H1 (cell line): ENCODE data around the gene HOXD11. TPM values are rescaled to one million over a fixed set of nuclear protein-coding genes. Genes with fewer than 3 reads are reported as not detected.

Experiments used
- CTCF ChIA-PET: fragments of 300-600 bp; sonication (Branson Sonifier 250); formaldehyde crosslinking; loops from one replicate; lab custom pipeline; 2021; ENCODE audit not compliant: partially characterized antibody; lab: Charles Lee
- POLR2A ChIA-PET: fragments of 300-600 bp; sonication (Branson Sonifier 250); formaldehyde crosslinking; loops from one replicate; lab custom pipeline; 2021; ENCODE audit warnings: inconsistent platforms; ENCODE audit not compliant: partially characterized antibody; lab: Charles Lee
- DNase-seq, 2 experiments: peaks; one replicate each; pipeline versions ENCODE4 v3.0.0 to v3.0.0-alpha.2; 2010 to 2022; ENCODE audit warnings: low spot score in 2 of 2, low read depth in 1 of 2, mixed read lengths in 1 of 2
- FAIRE-seq: peaks from 2 replicates; lab custom pipeline; 2011; peaks lifted over from hg19 to GRCh38; lab: Jason Lieb, UNC
- H2AFZ ChIP-seq: 2 replicates; pipeline ENCODE4 v1.8.1; 2012; ENCODE audit warnings: low read length, inconsistent platforms
- H2AK5ac ChIP-seq: 2 replicates; pipeline ENCODE4 v1.6.1; 2013; ENCODE audit warnings: low read depth, low read length
- H2BK120ac ChIP-seq: replicated peaks from 2 replicates; pipeline ENCODE3; 2013; ENCODE audit warnings: low read depth, low read length, inconsistent platforms
- H2BK12ac ChIP-seq: 2 replicates; pipeline ENCODE4 v1.6.1; 2013; ENCODE audit warnings: low read depth, low read length
- H2BK15ac ChIP-seq: 2 replicates; pipeline ENCODE4 v1.6.1; 2013; ENCODE audit warnings: low read length
- H2BK20ac ChIP-seq: 2 replicates; pipeline ENCODE4 v1.6.1; 2013; ENCODE audit warnings: low read length
- H2BK5ac ChIP-seq: 2 replicates; pipeline ENCODE4 v1.6.1; 2013; ENCODE audit warnings: low read depth, low read length
- H3K14ac ChIP-seq: 2 replicates; pipeline ENCODE4 v1.6.1; 2013; ENCODE audit warnings: inconsistent platforms; ENCODE audit not compliant: insufficient read length
- H3K18ac ChIP-seq: 2 replicates; pipeline ENCODE4 v1.6.1; 2013; ENCODE audit warnings: low read length; ENCODE audit errors: extremely low read depth
- H3K23ac ChIP-seq: 2 replicates; pipeline ENCODE4 v1.6.1; 2013; ENCODE audit warnings: inconsistent platforms; ENCODE audit not compliant: insufficient read length
- H3K23me2 ChIP-seq: 2 replicates; pipeline ENCODE4 v1.6.1; 2013; ENCODE audit warnings: low read depth, low read length
- H3K27ac ChIP-seq: 2 replicates; pipeline ENCODE4 v1.6.1; 2011; ENCODE audit warnings: low read depth, low read length, inconsistent platforms
- H3K27me3 ChIP-seq, 4 experiments: replicated peaks in 1 of 4; 1 replicate in 1 of 4; 2 replicates in 3 of 4; pipeline versions ENCODE4 v1.6.1 to v1.8.1; 2011 to 2013; ENCODE audit warnings: low read length in 3 of 4, mild to moderate bottlenecking in 3 of 4, inconsistent platforms in 2 of 4, mixed read lengths in 2 of 4, moderate library complexity in 1 of 4; ENCODE audit not compliant: control insufficient read depth in 3 of 4, insufficient read depth in 3 of 4; ENCODE audit errors: extremely low read depth in 1 of 4
- H3K36me3 ChIP-seq, 4 experiments: 2 replicates each; pipeline versions ENCODE4 v1.6.1 to v1.8.1; 2011 to 2013; ENCODE audit warnings: mild to moderate bottlenecking in 4 of 4, low read length in 3 of 4, moderate library complexity in 2 of 4, control low read depth in 1 of 4, inconsistent platforms in 1 of 4; ENCODE audit not compliant: insufficient read depth in 4 of 4, control insufficient read depth in 2 of 4
- H3K4ac ChIP-seq: replicated peaks from 2 replicates; pipeline ENCODE3; 2013; ENCODE audit warnings: low read length, low read depth, mixed read lengths, inconsistent platforms; ENCODE audit not compliant: insufficient read length
- H3K4me1 ChIP-seq, 4 experiments: replicated peaks in 1 of 4; 1 replicate in 1 of 4; 2 replicates in 3 of 4; pipeline versions ENCODE4 v1.6.1 to v1.8.1; 2011 to 2013; ENCODE audit warnings: low read length in 3 of 4, inconsistent platforms in 2 of 4, mixed read lengths in 1 of 4; ENCODE audit not compliant: insufficient read depth in 4 of 4, control insufficient read depth in 3 of 4
- H3K4me2 ChIP-seq, 2 experiments: 2 replicates each; pipeline versions ENCODE4 v1.6.1 to v1.8.1; 2011 to 2013; ENCODE audit warnings: low read depth in 2 of 2, low read length in 2 of 2, control low read depth in 1 of 2, inconsistent platforms in 1 of 2, mild to moderate bottlenecking in 1 of 2; ENCODE audit not compliant: insufficient read depth in 1 of 2
- H3K4me3 ChIP-seq, 4 experiments: fragments of 200-600, 300-600 bp in 1 of 4; sonication (generic), shearing (Covaris generic), sonication (Bioruptor Twin) in 1 of 4; 2 replicates each; pipeline versions ENCODE4 v1.5.1 to v1.8.1; 2011 to 2016; ENCODE audit warnings: low read length in 4 of 4, low read depth in 3 of 4, control low read depth in 2 of 4, inconsistent platforms in 2 of 4, mild to moderate bottlenecking in 2 of 4, mixed read lengths in 1 of 4, moderate library complexity in 1 of 4; ENCODE audit not compliant: insufficient read depth in 2 of 4; ENCODE audit errors: extremely low read depth in 1 of 4
- H3K56ac ChIP-seq: replicated peaks from 2 replicates; pipeline ENCODE3; 2013; ENCODE audit warnings: low read depth, mild to moderate bottlenecking, mixed read lengths, low read length, inconsistent platforms; ENCODE audit not compliant: insufficient read length
- H3K79me1 ChIP-seq: 2 replicates; pipeline ENCODE4 v1.6.1; 2013; ENCODE audit warnings: low read depth, low read length, control low read depth
- H3K79me2 ChIP-seq, 2 experiments: 2 replicates each; pipeline versions ENCODE4 v1.6.1 to v1.8.1; 2012 to 2013; ENCODE audit warnings: low read length in 2 of 2, mild to moderate bottlenecking in 2 of 2, inconsistent platforms in 1 of 2; ENCODE audit not compliant: insufficient read depth in 2 of 2, control insufficient read depth in 1 of 2
- H3K9ac ChIP-seq, 4 experiments: replicated peaks in 1 of 4; 1 replicate in 1 of 4; 2 replicates in 3 of 4; pipeline versions ENCODE4 v1.6.1 to v1.8.1; 2011 to 2013; ENCODE audit warnings: low read depth in 3 of 4, low read length in 3 of 4, control low read depth in 2 of 4, mild to moderate bottlenecking in 2 of 4, moderate library complexity in 2 of 4, inconsistent platforms in 1 of 4; ENCODE audit errors: extremely low read depth in 1 of 4
- H3K9me3 ChIP-seq, 2 experiments: 2 replicates each; pipeline versions ENCODE4 v1.6.1 to v1.8.1; 2012 to 2013; ENCODE audit warnings: mild to moderate bottlenecking in 2 of 2, moderate library complexity in 2 of 2, control low read depth in 1 of 2, inconsistent platforms in 1 of 2, low read depth in 1 of 2, low read length in 1 of 2, mixed read lengths in 1 of 2; ENCODE audit not compliant: insufficient read depth in 2 of 2
- H4K20me1 ChIP-seq, 2 experiments: replicated peaks in 1 of 2; 2 replicates each; pipeline versions ENCODE3 to v1.8.1; 2011 to 2013; ENCODE audit warnings: inconsistent platforms in 2 of 2, low read length in 2 of 2, mild to moderate bottlenecking in 1 of 2; ENCODE audit not compliant: insufficient read depth in 2 of 2, control insufficient read depth in 1 of 2
- H4K5ac ChIP-seq: 2 replicates; pipeline ENCODE4 v1.6.1; 2013; ENCODE audit warnings: low read length, low read depth, mixed read lengths, inconsistent platforms; ENCODE audit not compliant: insufficient read length
- H4K8ac ChIP-seq: 2 replicates; pipeline ENCODE4 v1.8.0; 2013; ENCODE audit warnings: mild to moderate bottlenecking, moderate library complexity, low read length, inconsistent platforms; ENCODE audit not compliant: insufficient read depth; ENCODE audit errors: extremely low read depth
- H4K91ac ChIP-seq: replicated peaks from 2 replicates; pipeline ENCODE3; 2013; ENCODE audit warnings: low read length, mixed read lengths, inconsistent platforms; ENCODE audit not compliant: insufficient read length
- ATF2 ChIP-seq: IDR thresholded peaks from 2 replicates; pipeline ENCODE4 v1.6.1; 2012; ENCODE audit warnings: low read length, inconsistent platforms
- E2F6 ChIP-seq: IDR thresholded peaks from 2 replicates; pipeline ENCODE4 v1.6.1; 2012; ENCODE audit warnings: inconsistent platforms
- GABPA ChIP-seq: IDR thresholded peaks from 2 replicates; pipeline ENCODE4 v1.6.1; 2011; ENCODE audit warnings: mild to moderate bottlenecking, low read length, moderate library complexity, borderline replicate concordance; ENCODE audit not compliant: insufficient read depth
- JUN ChIP-seq: IDR thresholded peaks from 2 replicates; pipeline ENCODE4 v1.6.1; 2011; ENCODE audit warnings: low read depth, mild to moderate bottlenecking, improper control_type of control experiment, low read length
- POU5F1 ChIP-seq: IDR thresholded peaks from 2 replicates; pipeline ENCODE4 v1.6.1; 2011; ENCODE audit warnings: low read depth, mild to moderate bottlenecking, low read length, moderate library complexity
- RFX5 ChIP-seq: IDR thresholded peaks from 2 replicates; pipeline ENCODE4 v1.6.1; 2011; ENCODE audit warnings: low read depth, low read length, improper control_type of control experiment, borderline replicate concordance
- WGBS, 2 experiments: shearing (Covaris generic) in 1 of 2; methylation state at CpG; one replicate each; pipeline versions ENCODE4 v1.1.6 to v1.1.7; 2013 to 2015; ENCODE audit warnings: low lambda C conversion rate in 2 of 2, mixed read lengths in 2 of 2, inconsistent platforms in 1 of 2, low coverage in 1 of 2, missing lambda C conversion rate in 1 of 2; ENCODE audit not compliant: insufficient replicate concordance in 2 of 2, insufficient coverage in 1 of 2, insufficient read length in 1 of 2; ENCODE audit errors: extremely low coverage in 1 of 2, missing lambda C conversion rate in 1 of 2; 5-methylcytosine and 5-hydroxymethylcytosine counted together
- polyA plus RNA-seq, 7 experiments: library from polyadenylated mRNA; depleted of rRNA in 3 of 7; stranded (reverse) in 5 of 7; unstranded in 2 of 7; fragments of >200 nt in 5 of 7; fragments of 200-250 nt in 2 of 7; gene quantifications; 1 replicate in 5 of 7; 2 replicates in 1 of 7; 4 replicates in 1 of 7; pipeline versions ENCODE4 v1.2.1 to v1.2.3, GENCODE V29; 2011 to 2013; ENCODE audit warnings: missing spikeins in 2 of 7, mixed read lengths in 2 of 7
- total RNA-seq: library from RNA; stranded (reverse); fragmentation: NEBNext Ultra II Directional; extraction: Animal tissue kit (Norgen Biotek cat#: 25700); gene quantifications from 2 replicates; pipeline ENCODE4 v1.2.1, GENCODE V29; 2021

Gene HOXD11
- total and polyA plus RNA-seq, 2 of the 8 experiments (the other 6 are each of a cell fraction or from before 2014, with no cell fraction given), result not detected

DNA sequence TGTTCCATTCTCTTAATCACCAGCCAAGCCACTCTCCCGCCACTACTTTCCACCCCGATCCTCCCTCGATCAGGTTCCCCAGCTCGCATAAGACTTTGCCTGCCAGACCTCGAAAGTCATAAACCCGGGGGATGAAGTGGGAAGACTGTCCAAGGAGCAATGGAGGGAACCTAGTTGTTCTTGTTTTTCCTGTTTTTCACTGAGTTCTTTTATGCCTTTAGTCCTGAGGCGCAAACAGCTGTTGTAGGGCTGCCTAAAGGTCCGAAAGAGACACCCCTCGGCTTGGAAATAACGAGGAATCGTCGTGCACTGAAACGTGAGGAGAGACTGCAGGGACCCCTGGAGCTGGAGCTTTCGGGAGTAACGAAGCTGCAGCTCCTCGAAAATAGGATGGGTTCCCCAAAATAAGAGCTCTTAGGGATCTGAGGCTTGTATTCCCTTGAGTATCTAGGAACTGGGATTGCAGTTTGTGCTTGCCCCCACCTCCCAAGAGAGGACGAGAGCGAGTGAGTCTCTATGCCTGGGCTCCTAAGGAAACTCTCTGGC is 9.2 kb upstream of the HOXD11 start:
- Histone ChIP-seq H3K18ac (peak overlapping the region; percentile 41; the same call in 1 of the 2 replicates), H3K79me2 (no peaks in the 10 kb centered on the region), H3K4me1 (peaks cover 0 to 28% (median 16%) of the 10 kb centered on the region in 4 experiments; a peak in 6 of 7 replicates), H3K56ac (no peak overlapping the region), H4K8ac (peak overlapping the region; percentile 28; the same call in 1 of the 2 replicates), H3K36me3 (no peaks in the 10 kb centered on the region; a peak in 1 of 8 replicates), H3K9me3 (no peaks in the 10 kb centered on the region; a peak in 1 of 4 replicates), H2AK5ac (no peak overlapping the region), H3K4ac (no peak overlapping the region), H3K23ac (no peak overlapping the region), H2BK15ac (0 out of 2 replicates have a peak overlapping the region, but pooled peaks have one; percentile 46), H3K79me1 (no peaks in the 10 kb centered on the region), H3K4me3 (peak overlapping the region in 3 of 4 experiments; percentile 29 to 54 (median 30); a peak in 3 of 8 replicates), H2BK20ac (no peak overlapping the region), H2BK5ac (no peak overlapping the region; the same call in 1 of the 2 replicates), H2BK120ac (peak overlapping the region; percentile 13), H3K27ac (no peak overlapping the region), H2AFZ (no peak overlapping the region), H4K91ac (no peak overlapping the region), H4K20me1 (peaks cover 16 to 38% of the 10 kb centered on the region in 2 experiments), H3K27me3 (peaks cover 79 to 99% (median 93%) of the 10 kb centered on the region in 4 experiments), H3K23me2 (peaks cover 6% of the 10 kb centered on the region), H4K5ac (no peak overlapping the region), H3K14ac (no peak overlapping the region), H2BK12ac (peak overlapping the region; percentile 1; the same call in 1 of the 2 replicates), H3K4me2 (peak overlapping the region; percentile 14 to 77), H3K9ac (no peak overlapping the region)
- DNase-seq, result no peak
- TF ChIP-seq RFX5, result 0 out of 2 replicates have a peak, but pooled peaks have one; percentile 1
- no peak for TF ChIP-seq POU5F1
- no peak for TF ChIP-seq ATF2
- no peak for TF ChIP-seq JUN
- 0 out of 2 replicates have a peak, but pooled peaks have one; percentile 23 for TF ChIP-seq E2F6
- TF ChIP-seq GABPA, result no peak
- WGBS, 2 experiments, result 3% methylated on average over 16 of the region's 18 CpGs; no CpG with 5 or more reads in 1 of the 2 experiments
- ChIA-PET POLR2A (interaction anchor here (1.4 to 3.4 kb wide), 3 partner anchors 8 to 18 kb away, joined by 4 to 12 read pairs (median 8); partner anchors contain the start of gene HOXD11), CTCF (interaction anchor here (0.6 to 6.5 kb wide), 37 partner anchors 7 to 1543 kb away, joined by 3 to 130 read pairs (median 4); partner anchors contain the start of genes EVX2 and HOXD4)
- FAIRE-seq, result no peak
